ENCODE measurements around the gene GABRB2. TPM values are rescaled to one million over a fixed set of nuclear protein-coding genes. Genes with fewer than 3 reads are reported as not detected.

Gene GABRB2
- total RNA-seq, 1 donor from 2014 or later = 0.05 TPM

- DNase-seq (ENCODE audit: missing footprints) (no peak), ATAC-seq (no peak)
- intact Hi-C loops (cut with DNase I) = no loop called here
These were observed 145.9 kb downstream of the GABRB2 start for GRCh38 chr5:161400583-161400982.

- intact Hi-C loops (cut with DNase I) = no loop called here
- no peak for ATAC-seq
- no peak for DNase-seq (ENCODE audit: missing footprints)
These were observed 146.4 kb downstream of the GABRB2 start for GRCh38 chr5:161399996-161400562.

- DNase-seq (ENCODE audit: missing footprints) (no peak), ATAC-seq (no peak)
- intact Hi-C loops (cut with DNase I) = no loop called here
These were observed 149.1 kb downstream of the GABRB2 start for GRCh38 chr5:161397448-161397847.

- DNase-seq (ENCODE audit: missing footprints) (no peak), ATAC-seq (no peak)
- intact Hi-C loops (cut with DNase I) = no loop called here
These were observed 150.4 kb downstream of the GABRB2 start for GRCh38 chr5:161396171-161396570.

GRCh38 chr5:161391724-161392123, 154.8 kb downstream of the GABRB2 start:
- intact Hi-C loops (cut with DNase I) = no loop called here
- ATAC-seq (no peak), DNase-seq (ENCODE audit: missing footprints) (no peak)

GRCh38 chr5:161391016-161391415, 155.5 kb downstream of the GABRB2 start:
- intact Hi-C loops (cut with DNase I) = no loop called here
- DNase-seq (ENCODE audit: missing footprints) (no peak), ATAC-seq (no peak)

GRCh38 chr5:161387121-161387520, 159.4 kb downstream of the GABRB2 start:
- no peak for DNase-seq (ENCODE audit: missing footprints)
- ATAC-seq = no peak
- intact Hi-C loops (cut with DNase I) = no loop called here

GRCh38 chr5:161385027-161385426, 161.5 kb downstream of the GABRB2 start:
- ATAC-seq (no peak), DNase-seq (ENCODE audit: missing footprints) (no peak)
- intact Hi-C loops (cut with DNase I) = no loop called here

- DNase-seq (ENCODE audit: missing footprints) (no peak), ATAC-seq (no peak)
- intact Hi-C loops (cut with DNase I) = no loop called here
These were observed 163.8 kb downstream of the GABRB2 start for GRCh38 chr5:161382685-161383084.

- no peak for DNase-seq (ENCODE audit: missing footprints)
- intact Hi-C loops (cut with DNase I) = no loop called here
- no peak for ATAC-seq
These were observed 166.0 kb downstream of the GABRB2 start for GRCh38 chr5:161380486-161380885.

- ATAC-seq = no peak
- no peak for DNase-seq (ENCODE audit: missing footprints)
- intact Hi-C loops (cut with DNase I) = no loop called here
These were observed 167.8 kb downstream of the GABRB2 start for GRCh38 chr5:161378701-161379100.

GRCh38 chr5:161376034-161376433, 170.5 kb downstream of the GABRB2 start:
- no peak for ATAC-seq
- no peak for DNase-seq (ENCODE audit: missing footprints)
- intact Hi-C loops (cut with DNase I) = no loop called here

- intact Hi-C loops (cut with DNase I) = no loop called here
- no peak for ATAC-seq
- DNase-seq (ENCODE audit: missing footprints) = no peak
These were observed 173.2 kb downstream of the GABRB2 start for GRCh38 chr5:161373345-161373707.

- ATAC-seq (no peak), DNase-seq (ENCODE audit: missing footprints) (no peak)
- intact Hi-C loops (cut with DNase I) = no loop called here
These were observed 173.7 kb downstream of the GABRB2 start for GRCh38 chr5:161372682-161373344.

GRCh38 chr5:161369022-161369421, 177.5 kb downstream of the GABRB2 start:
- DNase-seq (ENCODE audit: missing footprints) (no peak), ATAC-seq (no peak)
- intact Hi-C loops (cut with DNase I) = no loop called here

GRCh38 chr5:161358446-161358845, 188.1 kb downstream of the GABRB2 start:
- intact Hi-C loops (cut with DNase I) = no loop called here

GRCh38 chr5:161344234-161344633, 202.3 kb downstream of the GABRB2 start:
- intact Hi-C loops (cut with DNase I) = no loop called here
- DNase-seq (ENCODE audit: missing footprints) (no peak), ATAC-seq (no peak)

More at GRCh38 chr5:161358446-161358845, 188.1 kb downstream of the GABRB2 start:
- ATAC-seq = no peak
- DNase-seq (ENCODE audit: missing footprints) = no peak

- ATAC-seq = no peak
- intact Hi-C loops (cut with DNase I) = no loop called here
- DNase-seq (ENCODE audit: missing footprints) = no peak
These were observed 203.6 kb downstream of the GABRB2 start for GRCh38 chr5:161342886-161343285.

- intact Hi-C loops (cut with DNase I) = no loop called here
These were observed 206.5 kb downstream of the GABRB2 start for GRCh38 chr5:161340012-161340411.

GRCh38 chr5:161333194-161333880, 213.2 kb downstream of the GABRB2 start:
- intact Hi-C loops (cut with DNase I) = no loop called here
- no peak for ATAC-seq
- DNase-seq (ENCODE audit: missing footprints) = no peak

More at GRCh38 chr5:161340012-161340411, 206.5 kb downstream of the GABRB2 start:
- ATAC-seq (no peak), DNase-seq (ENCODE audit: missing footprints) (no peak)
